ENCODE measurements around the gene PRKAG1.

- TF ChIP-seq CTCF (IDR thresholded peaks at IDR 0.05) (no peak), POLR2A (IDR thresholded peaks at IDR 0.05; ENCODE audit: low read depth) (no peak), EP300 (IDR thresholded peaks at IDR 0.05) (no peak)
These were observed 36.8 kb downstream of the PRKAG1 start for GRCh38 chr12:48981757-48982157.
